DMS114 treated with DMSO at 0.1 percent for 48 hours (cell line): ENCODE results near the gene NUMB.

Experiments used
- DNase-seq: peaks from one replicate; lab custom pipeline; 2025; ENCODE audit not compliant: unreplicated experiment; lab: John Stamatoyannopoulos, UW

Gene NUMB

GRCh38 chr14:73458183-73458976, at the start of gene NUMB:
Gene NUMB, minus strand, starts transcription at chr14:73458546. Its CDS starts 102,795 bp downstream, at chr14:73355751.
- DNase-seq: peak; percentile 99

GRCh38 chr14:73503648-73504047, 45.3 kb upstream of the NUMB start:
- DNase-seq: no peak

- no peak for DNase-seq
Measured at GRCh38 chr14:73502017-73502619, 43.8 kb upstream of the NUMB start.

GRCh38 chr14:73500360-73500759, 42.0 kb upstream of the NUMB start:
- DNase-seq: no peak

DNA sequence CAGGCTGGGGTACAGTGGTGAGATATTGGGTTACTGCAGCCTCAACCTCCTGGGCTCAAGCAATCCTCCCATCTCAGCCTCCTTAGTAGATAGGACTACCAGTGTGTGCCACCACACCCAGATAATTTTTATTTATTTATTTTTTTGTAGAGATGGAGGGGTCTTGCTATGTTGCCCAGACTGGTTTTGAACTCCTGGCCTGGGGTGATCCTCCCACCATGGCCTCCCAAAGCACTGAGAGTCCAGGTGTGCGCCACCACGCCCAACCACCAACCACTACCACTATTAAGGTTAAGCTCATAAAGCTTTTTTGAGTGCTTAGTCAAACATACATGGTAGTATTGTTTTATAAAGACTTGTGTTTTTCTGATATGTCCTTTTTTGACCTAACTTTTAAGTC, 36.2 kb upstream of the NUMB start:
- no peak for DNase-seq

DNA sequence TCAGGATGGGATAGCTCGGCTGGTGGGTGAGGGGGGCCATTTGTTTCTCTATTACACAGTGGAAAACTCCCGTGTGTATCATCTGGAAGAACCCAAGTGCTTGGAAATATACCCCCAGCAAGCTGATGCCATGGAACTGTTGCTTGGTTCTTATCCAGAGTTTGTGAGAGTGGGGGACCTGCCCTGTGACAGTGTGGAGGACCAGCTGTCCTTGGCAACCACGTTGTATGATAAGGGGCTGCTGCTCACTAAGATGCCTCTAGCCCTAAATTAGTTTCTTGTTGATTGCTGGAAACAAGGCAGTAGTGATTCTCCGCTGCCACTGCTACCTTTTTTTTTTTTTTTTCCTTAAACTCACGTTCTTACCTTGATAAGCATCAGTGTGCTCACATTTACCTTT, 34.3 kb upstream of the NUMB start:
- DNase-seq: no peak

GRCh38 chr14:73492043-73492552, 33.8 kb upstream of the NUMB start:
- no peak for DNase-seq

- DNase-seq: no peak
Measured at GRCh38 chr14:73491256-73492042, 33.1 kb upstream of the NUMB start.

DNA sequence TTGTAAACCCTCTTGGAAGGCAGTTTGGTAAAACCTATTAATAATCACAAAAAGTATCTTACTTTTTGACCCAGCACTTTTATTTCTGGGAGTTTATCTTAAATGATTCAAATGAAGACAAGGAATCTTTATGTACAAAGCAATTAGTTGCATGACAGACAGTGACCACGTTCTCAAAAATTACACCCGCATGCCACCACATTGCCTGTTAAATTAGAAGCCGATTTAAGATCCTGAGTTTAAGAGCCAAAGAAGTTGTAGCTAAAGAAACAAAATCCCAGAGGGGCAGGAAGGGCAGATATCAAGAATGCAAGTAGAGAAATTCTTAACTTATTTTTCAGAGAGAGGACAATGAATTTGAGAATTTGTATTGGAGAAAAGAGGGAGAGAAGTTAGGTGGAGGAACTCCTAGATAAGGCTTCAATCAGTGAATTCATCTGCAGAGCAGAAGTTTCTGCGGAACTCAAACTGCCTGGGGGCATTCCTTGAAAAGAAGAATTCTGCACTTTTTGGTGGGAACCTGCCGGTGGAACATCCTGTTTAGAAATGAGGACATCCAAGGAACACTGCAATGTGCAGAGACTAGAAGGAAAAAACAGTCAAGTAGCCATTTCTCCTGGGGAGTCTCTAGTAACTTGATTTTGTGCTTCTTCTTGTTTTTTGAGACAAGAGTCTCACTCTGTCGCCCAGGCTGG, 31.3 kb upstream of the NUMB start:
- DNase-seq: no peak

DNA sequence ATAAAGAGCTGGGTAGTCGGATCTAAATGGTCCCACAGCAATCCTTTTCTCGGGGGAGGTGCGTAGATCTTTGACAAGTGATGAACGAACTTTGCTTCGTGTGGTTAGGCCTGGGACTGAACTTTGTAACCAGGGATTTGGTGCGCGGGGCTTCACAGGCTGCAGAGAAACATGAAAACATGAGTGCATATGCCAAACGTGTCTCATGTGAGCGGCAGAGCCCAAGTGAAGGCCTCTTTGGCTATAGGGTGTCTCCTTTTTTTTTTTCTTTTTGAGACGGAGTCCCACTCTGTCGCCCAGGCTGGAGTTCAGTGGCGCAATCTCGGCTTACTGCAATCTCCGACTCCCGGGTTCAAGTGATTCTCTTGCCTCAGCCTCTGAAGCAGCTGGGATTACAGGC, 20.3 kb upstream of the NUMB start:
- DNase-seq: no peak

DNA sequence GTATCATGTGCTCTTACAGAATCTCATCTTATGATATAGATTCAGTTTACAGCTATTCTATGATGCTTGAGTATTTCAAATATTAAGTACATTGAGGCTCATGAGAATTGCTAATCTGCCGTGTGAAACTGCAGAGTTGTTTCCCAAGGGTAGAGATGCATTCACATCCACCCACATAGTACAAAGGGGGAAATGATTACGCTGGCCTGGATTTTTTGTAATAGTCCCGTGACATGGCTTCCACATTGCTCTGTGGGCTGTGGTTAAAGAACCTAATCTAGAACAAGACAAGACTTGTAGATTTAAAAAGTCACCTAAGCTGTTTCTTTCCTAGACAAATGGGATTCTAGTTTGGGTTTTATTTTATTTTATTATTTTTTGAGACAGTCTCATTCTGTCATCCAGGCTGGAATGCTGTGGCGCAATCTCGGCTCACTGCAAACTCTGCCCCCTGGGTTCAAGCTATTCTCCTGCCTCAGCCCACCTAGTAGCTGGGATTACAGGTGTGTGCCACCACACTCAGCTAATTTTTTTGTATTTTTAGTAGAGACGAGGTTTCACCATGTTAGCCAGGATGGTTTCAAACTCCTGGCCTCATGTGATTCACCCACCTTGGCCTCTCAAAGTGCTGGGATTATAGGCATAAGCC, 19.4 kb upstream of the NUMB start:
- no peak for DNase-seq

DNA sequence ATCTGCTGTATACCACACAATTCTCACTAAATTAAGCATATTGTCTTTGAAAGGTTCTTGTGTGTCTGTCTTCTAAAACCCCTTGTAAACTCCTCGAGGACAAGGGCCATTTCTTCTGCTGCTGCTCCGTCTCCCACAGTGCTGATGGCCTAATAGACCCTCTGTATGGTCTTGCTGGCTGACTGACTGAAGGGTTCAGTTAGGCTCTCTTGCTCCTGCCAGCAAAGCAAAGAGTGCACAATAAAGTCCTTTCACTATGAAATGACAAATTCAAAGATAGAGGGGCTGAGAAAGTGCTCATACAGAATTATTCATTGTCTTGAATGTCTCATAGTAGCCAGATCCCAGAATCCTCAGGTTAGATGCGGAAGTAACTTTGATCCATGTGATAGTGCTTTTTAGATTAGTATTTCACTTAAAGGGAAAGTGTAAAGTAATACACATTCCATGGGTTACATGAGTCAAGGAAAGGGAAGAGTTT, 18.1 kb upstream of the NUMB start:
- no peak for DNase-seq

DNA sequence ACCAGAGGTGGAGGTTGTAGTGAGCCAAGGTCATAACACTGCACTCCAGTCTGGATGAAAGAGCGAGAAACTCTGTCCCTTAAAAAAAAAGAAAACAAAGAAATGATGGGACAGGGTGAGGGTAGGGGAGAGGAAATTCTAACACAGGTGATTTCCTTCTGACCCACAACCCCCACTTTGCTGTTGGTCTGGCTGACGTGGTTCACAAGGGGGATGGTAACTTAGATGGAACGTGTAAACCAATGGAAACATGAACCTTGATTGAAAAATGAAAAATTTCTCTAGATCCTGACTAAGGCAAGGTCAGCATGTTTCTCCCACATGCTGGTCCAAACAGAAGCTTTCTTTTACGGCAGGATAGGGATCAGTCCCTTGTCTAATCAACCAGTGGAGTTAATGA, 16.6 kb upstream of the NUMB start:
- DNase-seq: no peak

DNA sequence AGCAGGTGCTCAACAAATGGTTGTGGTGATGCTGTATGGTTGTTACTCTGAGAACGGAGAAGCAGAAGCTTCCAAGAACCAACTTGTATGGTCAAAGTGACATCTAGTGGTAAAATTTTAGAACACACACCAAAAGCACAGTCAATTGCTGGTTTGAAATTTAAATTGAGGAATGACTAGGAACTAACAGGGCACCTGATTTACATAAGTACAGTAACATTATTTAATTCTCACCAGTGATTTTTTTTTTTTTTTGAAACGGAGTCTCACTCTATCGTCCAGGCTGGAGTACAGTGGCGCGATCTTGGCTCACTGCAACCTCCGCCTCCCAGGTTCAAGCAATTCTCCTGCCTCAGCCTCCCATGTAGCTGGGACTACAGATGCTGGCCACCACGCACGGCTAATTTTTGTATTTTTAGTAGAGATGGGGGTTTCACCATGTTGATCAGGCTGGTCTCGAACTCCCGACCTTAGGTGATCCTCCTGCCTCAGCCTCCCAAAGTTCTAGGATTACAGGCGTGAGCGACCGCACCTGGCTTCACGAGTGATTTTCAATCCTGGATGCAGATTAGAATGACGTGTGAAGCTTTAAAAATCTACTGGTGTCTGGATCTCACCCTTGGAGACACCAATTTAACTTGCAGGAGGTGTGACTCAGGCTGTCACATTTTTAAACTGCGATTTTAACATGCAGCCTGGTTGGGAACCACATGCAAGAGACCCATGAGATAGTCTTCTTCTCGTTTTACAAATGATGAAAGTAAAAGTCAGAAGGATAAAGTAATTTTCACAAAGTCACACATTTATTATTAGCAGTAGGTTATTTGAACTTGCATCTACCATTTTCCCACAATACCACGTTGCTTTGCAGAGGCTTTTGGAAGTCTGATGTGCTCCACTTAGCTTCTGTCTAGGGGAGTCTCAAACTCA, 14.1 kb upstream of the NUMB start:
- DNase-seq: peak; percentile 62

DNA sequence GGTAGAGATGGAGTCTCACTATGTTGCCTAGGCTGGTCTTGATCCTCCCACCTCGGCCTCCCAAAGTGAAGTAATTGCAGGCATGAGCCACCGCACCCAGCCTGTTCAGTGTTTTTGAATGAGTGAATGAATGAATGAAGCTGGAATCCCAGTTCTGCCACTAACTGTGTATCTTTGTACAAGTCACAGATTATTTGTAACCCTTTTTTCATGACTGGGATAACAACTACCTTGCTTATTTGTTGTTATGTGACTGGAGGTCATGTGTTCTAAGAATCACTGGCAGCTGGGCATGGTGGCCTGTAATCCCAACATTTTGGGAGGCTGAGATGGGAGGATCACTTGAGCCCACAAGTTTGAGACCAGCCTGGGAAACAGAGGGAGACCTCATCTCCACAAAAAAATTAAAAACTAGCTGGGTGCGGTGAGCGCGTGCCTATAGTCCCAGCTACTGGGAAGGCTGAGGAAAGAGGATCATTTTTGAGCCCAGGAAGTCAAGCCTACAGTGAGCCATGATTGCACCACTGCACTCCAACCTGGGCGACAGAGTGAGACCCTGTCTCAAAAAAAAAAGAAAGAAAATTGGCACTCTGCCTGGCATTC, 13.3 kb upstream of the NUMB start:
- DNase-seq: no peak

DNA sequence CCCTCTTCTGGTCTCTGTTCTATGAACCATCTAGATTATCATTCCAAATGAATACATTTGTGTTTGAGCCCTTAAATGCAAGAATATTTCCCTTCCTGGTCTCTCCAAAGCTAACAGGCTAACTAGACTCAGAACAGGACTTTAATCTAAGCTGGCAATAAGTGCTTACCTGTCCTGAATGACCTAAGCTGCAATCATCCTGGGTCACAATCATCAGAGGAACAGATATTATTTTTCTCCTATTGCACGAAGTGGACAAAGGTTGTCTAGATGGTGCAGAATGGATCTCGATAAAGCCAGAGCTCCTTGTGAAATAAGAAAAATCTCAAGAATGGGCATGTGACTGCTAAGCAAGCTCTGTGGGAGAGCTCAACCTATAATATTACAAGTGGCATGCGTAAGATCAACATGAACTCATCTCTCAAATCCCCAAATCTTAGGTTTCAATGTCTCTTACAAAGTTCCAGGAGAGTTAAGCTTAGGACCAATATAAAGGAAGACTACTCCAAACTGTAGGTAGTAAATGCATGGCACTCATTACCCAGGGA, 10.6 kb upstream of the NUMB start:
- no peak for DNase-seq

- DNase-seq: no peak
Measured at GRCh38 chr14:73467800-73468199, 9.5 kb upstream of the NUMB start.

DNA sequence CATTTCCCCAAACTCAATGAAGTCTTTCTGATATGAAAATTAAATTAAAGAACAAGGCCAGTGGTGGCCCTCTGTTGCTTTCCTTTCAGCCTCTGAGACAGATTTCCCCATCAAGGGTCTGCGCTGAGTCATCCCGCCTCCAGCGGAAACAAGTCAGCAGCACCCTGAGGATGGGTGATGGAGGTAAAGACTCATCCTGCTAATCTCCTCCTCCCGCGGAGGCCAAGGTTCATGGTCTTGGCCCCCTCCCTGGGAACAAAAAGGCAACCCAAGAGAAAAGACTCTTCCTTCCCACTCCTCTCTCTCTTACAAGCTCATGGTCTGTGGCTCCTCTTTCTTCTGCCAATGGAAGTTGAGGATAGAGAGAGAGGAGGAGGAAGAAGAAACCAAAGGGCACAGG, 9.0 kb upstream of the NUMB start:
- DNase-seq: no peak

DNA sequence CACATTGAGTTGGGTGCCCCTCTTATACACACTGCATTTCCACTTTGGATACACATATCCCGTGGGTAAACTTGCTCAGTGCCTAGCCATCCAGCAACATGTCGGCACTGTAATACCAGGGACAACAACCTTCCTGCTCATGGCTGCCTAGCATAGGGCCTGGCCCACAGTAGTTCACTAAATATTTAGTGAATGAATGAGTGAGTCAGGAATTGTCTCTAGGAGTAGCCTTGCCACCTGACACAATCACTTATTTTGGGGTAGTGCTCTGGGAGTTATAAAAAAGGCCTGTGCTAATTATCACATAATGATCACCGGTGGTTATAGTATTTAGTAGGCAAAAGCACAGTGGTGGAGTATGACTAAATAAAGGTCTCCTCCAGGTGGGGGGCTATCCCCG, 8.5 kb upstream of the NUMB start:
- DNase-seq: no peak
